ENCODE measurements around the gene SH3BP4. TPM values are rescaled to one million over a fixed set of nuclear protein-coding genes. Genes with fewer than 3 reads are reported as not detected.
A peak's percentile ranks its signal among the peaks of the same experiment; 100 is the strongest.

Gene SH3BP4
- total and polyA plus RNA-seq, 2 of the 13 experiments (the other 11 are each of a cell fraction or from before 2014, with no cell fraction given) = 34.6 to 99.1 TPM

DNA sequence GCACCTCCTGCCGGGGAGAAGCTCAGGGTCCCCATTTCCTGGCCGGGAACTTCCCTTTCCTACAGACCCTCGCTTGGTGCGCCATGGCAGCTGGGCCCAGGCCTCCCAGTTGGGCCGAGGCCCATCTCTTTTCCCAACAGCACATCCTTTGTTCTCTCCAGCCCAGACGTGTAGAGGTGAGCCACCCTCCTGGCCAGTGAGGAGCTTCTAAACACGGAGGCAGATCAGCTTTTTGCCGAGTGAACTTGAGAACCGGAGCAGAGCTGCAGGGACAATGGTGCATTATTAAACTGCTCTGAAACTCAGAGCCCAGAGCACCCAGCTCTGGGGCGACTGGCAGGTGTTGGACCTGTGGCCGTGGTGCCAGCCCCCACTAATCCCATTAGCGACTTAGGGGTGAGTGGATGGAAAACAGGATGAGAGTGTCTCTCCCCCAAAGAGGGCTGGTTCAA, 25.4 kb downstream of the SH3BP4 start (continued):
- TF ChIP-seq, protein P1, sequence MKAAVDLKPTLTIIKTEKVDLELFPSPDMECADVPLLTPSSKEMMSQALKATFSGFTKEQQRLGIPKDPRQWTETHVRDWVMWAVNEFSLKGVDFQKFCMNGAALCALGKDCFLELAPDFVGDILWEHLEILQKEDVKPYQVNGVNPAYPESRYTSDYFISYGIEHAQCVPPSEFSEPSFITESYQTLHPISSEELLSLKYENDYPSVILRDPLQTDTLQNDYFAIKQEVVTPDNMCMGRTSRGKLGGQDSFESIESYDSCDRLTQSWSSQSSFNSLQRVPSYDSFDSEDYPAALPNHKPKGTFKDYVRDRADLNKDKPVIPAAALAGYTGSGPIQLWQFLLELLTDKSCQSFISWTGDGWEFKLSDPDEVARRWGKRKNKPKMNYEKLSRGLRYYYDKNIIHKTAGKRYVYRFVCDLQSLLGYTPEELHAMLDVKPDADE (CRISPR knock-in tag; IDR thresholded peaks at IDR 0.05) = no peak
- TF ChIP-seq, protein P2, sequence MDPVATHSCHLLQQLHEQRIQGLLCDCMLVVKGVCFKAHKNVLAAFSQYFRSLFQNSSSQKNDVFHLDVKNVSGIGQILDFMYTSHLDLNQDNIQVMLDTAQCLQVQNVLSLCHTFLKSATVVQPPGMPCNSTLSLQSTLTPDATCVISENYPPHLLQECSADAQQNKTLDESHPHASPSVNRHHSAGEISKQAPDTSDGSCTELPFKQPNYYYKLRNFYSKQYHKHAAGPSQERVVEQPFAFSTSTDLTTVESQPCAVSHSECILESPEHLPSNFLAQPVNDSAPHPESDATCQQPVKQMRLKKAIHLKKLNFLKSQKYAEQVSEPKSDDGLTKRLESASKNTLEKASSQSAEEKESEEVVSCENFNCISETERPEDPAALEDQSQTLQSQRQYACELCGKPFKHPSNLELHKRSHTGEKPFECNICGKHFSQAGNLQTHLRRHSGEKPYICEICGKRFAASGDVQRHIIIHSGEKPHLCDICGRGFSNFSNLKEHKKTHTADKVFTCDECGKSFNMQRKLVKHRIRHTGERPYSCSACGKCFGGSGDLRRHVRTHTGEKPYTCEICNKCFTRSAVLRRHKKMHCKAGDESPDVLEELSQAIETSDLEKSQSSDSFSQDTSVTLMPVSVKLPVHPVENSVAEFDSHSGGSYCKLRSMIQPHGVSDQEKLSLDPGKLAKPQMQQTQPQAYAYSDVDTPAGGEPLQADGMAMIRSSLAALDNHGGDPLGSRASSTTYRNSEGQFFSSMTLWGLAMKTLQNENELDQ (CRISPR knock-in tag; IDR thresholded peaks at IDR 0.05; ENCODE audit: borderline replicate concordance) = no peak
- TF ChIP-seq TMF1 (CRISPR knock-in tag; IDR thresholded peaks at IDR 0.05; ENCODE audit: low read depth) (no peak), CBX1 (IDR thresholded peaks at IDR 0.05; ENCODE audit: low read depth) (no peak), HMG20A (CRISPR knock-in tag; IDR thresholded peaks at IDR 0.05; ENCODE audit: borderline replicate concordance) (no peak), KLF12 (CRISPR knock-in tag; IDR thresholded peaks at IDR 0.05; ENCODE audit: borderline replicate concordance) (no peak), GLI4 (CRISPR knock-in tag; IDR thresholded peaks at IDR 0.05; ENCODE audit: borderline replicate concordance) (peak; percentile 71; the same call in 1 of the 2 replicates), ZNF558 (CRISPR knock-in tag; IDR thresholded peaks at IDR 0.05; ENCODE audit: borderline replicate concordance) (no peak), ARID2 (CRISPR knock-in tag; IDR thresholded peaks at IDR 0.05; ENCODE audit: borderline replicate concordance) (no peak), MEIS2 (CRISPR knock-in tag; IDR thresholded peaks at IDR 0.05) (no peak; the same call in 1 of the 2 replicates), ZBTB42 (CRISPR knock-in tag; IDR thresholded peaks at IDR 0.05) (no peak), ZNF674 (CRISPR knock-in tag; IDR thresholded peaks at IDR 0.05; ENCODE audit: low read depth) (no peak), HNRNPUL1 (IDR thresholded peaks at IDR 0.05; ENCODE audit: low read depth, low read length) (no peak)
- TF ChIP-seq, protein P3, sequence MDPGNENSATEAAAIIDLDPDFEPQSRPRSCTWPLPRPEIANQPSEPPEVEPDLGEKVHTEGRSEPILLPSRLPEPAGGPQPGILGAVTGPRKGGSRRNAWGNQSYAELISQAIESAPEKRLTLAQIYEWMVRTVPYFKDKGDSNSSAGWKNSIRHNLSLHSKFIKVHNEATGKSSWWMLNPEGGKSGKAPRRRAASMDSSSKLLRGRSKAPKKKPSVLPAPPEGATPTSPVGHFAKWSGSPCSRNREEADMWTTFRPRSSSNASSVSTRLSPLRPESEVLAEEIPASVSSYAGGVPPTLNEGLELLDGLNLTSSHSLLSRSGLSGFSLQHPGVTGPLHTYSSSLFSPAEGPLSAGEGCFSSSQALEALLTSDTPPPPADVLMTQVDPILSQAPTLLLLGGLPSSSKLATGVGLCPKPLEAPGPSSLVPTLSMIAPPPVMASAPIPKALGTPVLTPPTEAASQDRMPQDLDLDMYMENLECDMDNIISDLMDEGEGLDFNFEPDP (CRISPR knock-in tag; conservative IDR thresholded peaks at IDR 0.05) = 0 out of 2 replicates have a peak, but pooled peaks have one; percentile 55
- TF ChIP-seq, protein P4, sequence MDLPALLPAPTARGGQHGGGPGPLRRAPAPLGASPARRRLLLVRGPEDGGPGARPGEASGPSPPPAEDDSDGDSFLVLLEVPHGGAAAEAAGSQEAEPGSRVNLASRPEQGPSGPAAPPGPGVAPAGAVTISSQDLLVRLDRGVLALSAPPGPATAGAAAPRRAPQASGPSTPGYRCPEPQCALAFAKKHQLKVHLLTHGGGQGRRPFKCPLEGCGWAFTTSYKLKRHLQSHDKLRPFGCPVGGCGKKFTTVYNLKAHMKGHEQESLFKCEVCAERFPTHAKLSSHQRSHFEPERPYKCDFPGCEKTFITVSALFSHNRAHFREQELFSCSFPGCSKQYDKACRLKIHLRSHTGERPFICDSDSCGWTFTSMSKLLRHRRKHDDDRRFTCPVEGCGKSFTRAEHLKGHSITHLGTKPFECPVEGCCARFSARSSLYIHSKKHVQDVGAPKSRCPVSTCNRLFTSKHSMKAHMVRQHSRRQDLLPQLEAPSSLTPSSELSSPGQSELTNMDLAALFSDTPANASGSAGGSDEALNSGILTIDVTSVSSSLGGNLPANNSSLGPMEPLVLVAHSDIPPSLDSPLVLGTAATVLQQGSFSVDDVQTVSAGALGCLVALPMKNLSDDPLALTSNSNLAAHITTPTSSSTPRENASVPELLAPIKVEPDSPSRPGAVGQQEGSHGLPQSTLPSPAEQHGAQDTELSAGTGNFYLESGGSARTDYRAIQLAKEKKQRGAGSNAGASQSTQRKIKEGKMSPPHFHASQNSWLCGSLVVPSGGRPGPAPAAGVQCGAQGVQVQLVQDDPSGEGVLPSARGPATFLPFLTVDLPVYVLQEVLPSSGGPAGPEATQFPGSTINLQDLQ (CRISPR knock-in tag; IDR thresholded peaks at IDR 0.05) = no peak
- TF ChIP-seq, protein P5, sequence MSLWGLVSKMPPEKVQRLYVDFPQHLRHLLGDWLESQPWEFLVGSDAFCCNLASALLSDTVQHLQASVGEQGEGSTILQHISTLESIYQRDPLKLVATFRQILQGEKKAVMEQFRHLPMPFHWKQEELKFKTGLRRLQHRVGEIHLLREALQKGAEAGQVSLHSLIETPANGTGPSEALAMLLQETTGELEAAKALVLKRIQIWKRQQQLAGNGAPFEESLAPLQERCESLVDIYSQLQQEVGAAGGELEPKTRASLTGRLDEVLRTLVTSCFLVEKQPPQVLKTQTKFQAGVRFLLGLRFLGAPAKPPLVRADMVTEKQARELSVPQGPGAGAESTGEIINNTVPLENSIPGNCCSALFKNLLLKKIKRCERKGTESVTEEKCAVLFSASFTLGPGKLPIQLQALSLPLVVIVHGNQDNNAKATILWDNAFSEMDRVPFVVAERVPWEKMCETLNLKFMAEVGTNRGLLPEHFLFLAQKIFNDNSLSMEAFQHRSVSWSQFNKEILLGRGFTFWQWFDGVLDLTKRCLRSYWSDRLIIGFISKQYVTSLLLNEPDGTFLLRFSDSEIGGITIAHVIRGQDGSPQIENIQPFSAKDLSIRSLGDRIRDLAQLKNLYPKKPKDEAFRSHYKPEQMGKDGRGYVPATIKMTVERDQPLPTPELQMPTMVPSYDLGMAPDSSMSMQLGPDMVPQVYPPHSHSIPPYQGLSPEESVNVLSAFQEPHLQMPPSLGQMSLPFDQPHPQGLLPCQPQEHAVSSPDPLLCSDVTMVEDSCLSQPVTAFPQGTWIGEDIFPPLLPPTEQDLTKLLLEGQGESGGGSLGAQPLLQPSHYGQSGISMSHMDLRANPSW (CRISPR knock-in tag; IDR thresholded peaks at IDR 0.05; ENCODE audit: borderline replicate concordance) = no peak
- TF ChIP-seq, protein P6, sequence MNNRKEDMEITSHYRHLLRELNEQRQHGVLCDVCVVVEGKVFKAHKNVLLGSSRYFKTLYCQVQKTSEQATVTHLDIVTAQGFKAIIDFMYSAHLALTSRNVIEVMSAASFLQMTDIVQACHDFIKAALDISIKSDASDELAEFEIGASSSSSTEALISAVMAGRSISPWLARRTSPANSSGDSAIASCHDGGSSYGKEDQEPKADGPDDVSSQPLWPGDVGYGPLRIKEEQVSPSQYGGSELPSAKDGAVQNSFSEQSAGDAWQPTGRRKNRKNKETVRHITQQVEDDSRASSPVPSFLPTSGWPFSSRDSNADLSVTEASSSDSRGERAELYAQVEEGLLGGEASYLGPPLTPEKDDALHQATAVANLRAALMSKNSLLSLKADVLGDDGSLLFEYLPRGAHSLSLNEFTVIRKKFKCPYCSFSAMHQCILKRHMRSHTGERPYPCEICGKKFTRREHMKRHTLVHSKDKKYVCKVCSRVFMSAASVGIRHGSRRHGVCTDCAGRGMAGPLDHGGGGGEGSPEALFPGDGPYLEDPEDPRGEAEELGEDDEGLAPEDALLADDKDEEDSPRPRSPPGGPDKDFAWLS (CRISPR knock-in tag; IDR thresholded peaks at IDR 0.05; ENCODE audit: borderline replicate concordance) = no peak

Measured in HepG2 (cell line).